ENCODE data around the gene HENMT1.
"Not testable (repeated sequence)": the region's sequence is repeated elsewhere in the genome, so short reads cannot be mapped to it uniquely, and the experiment has no call there.

HENMT1 gene

DNA sequence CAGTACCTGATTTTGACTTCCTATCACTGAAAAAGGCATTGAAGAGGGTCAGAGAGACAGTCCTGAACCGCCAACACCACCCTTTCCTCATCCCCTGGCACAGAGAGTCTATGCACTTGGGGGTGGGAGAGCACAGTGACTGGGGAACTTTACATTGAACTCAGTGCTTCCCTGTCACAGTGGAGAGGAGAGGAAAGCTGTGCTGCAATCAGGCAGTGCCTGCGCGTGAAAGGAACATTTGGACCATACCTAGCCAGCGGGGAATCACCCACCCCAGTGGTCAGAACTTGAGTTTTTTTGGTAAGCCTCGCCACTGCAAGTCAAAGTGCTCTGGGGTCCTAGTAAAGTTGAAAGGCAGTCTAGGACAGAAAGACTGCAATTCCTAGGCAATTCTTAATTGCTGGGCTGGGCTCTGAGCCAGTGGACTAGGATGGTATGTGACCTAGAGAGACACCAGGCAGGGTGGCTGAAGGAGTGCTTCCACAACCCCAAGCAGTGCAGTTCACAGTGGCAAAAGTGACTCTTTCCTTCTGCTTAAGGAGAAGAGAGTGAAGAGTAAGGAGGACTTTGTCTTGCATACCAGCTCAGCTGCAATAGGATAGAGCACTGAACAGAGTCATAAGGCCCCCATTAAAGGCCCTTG lies 9.4 kb upstream of the HENMT1 start:
- no peak for DNase-seq

DNA sequence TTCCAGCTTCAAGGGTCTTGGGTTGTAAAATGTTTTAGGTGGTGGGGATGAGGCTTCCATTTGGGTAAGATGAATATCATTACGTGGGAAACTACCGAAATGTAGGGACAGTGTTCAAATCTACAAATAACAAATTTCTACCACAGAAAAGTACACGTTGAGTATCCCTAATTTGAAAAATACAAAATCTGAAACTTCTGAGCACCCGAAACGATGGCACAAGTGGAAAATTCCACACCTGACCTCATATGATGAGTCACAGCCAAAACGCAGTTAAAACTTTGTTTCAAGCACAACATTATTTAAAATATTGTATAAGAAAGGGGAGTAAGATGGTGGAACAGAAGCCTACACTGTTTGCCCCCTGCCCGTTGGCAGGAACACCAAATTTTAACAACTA lies 8.8 kb upstream of the HENMT1 start:
- DNase-seq, result no peak

DNA sequence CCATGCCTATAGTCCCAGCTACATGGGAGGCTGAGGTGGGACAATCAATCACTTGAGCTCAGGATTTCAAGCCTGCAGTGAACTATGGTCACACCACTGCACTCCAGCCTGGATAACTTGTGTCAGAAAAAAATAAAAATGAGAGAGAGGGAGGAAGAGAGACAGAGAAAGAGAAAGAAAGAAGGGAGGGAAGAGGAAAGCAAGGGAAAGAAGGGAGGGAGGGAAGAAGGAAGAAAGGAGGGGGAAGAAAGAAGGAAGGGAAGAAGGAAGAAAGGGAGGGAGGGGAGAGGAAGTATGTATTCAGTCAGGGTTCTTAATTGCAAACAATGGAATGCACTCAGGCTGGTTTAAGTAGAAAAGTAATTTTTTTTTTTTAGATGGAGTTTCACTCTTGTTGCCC lies 7.9 kb upstream of the HENMT1 start:
- DNase-seq, result no peak

DNA sequence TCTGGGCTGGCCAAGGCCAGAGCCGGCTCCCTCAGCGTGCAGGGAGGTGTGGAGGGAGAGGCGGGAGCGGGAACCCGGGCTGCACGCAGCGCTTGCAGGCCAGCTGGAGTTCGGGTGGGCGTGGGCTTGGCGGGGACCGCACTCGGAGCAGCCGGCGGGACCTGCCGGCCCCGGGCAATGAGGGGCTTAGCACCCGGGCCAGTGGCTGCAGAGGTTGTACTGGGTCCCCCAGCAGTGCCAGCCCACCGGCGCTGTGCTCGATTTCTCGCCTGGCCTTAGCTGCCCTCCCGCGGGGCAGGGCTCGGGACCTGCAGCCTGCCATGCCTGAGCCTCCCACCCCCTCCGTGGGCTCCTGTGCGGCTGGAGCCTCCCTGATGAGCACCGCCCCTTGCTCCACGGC lies 6.5 kb upstream of the HENMT1 start:
- DNase-seq, result not testable (repeated sequence)

DNA sequence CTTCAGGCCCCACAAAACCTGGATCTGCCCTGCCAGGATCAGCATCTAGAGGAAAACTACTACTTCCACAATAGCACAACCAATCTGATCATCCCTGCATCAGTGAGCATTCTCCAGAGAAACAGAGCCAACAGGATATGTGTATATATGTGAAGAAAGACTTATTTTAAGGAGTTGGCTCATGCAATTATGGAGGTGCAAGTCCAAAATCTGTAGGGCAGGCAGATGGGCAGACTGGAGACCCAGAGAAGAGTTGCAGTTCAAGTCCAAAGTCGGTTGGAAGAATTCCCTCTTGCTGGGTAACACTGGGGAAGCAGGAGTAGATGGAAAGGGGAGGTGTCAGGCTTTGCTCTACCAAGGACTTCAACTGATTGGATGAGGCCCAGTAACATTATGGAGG lies 4.9 kb upstream of the HENMT1 start:
- no peak for DNase-seq

DNA sequence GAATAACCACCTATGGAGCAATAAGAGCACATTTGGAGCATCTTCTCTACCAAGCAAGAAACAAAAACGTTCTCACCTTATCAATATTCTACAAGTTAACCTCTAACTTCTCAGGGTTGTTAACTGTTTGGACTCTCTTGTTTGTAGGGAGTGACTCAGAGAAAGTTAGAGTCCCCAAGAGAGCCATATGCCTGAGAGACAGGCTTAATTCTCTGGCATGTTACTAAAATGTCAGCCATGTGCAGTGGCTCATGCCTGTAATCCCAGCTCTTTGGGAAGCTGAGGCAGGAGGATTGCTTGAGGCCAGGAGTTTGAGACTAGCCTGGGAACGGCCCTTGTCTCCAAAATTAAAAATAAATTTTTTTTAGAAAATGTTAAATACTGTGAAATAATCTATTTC lies 4.2 kb upstream of the HENMT1 start:
- DNase-seq, result no peak

DNA sequence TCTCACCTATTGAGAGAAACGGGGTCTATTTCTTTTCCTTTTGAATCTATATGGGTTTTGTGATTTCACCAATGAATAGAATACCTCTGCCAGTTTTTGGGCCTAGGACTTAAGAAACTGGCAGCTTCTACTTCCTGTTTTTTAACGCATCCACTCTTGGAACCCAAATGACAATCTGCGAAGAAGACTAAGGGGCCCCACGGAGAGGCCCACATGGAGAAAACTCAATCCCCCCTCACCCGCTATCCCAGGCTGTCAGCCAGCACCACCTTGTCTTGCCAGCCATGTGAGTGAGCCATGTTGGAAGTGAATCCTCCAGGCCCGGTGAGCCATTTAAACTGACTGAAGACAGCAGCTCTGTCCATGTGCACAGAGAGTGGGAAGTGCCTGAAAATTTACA lies 3.6 kb upstream of the HENMT1 start:
- no peak for DNase-seq

DNA sequence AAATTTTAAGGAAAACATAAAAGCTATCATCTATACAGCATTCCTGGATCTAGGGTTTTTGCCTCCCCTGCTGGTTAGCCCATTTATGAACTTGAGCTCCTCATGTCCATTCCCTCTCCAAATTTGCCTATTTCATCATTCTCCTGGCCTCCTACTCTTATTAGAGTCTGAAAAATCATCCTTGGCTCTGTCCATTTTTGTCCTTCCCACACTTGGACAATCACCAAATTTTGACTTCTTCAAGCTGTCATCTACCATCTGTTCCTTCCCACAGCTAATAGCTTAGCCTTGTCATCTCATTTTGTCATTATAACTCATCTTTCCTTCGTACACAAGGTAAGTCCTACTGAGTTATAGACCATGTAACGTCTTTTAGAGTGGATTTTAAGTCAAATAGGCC lies 2.2 kb upstream of the HENMT1 start:
- DNase-seq, result no peak

DNA sequence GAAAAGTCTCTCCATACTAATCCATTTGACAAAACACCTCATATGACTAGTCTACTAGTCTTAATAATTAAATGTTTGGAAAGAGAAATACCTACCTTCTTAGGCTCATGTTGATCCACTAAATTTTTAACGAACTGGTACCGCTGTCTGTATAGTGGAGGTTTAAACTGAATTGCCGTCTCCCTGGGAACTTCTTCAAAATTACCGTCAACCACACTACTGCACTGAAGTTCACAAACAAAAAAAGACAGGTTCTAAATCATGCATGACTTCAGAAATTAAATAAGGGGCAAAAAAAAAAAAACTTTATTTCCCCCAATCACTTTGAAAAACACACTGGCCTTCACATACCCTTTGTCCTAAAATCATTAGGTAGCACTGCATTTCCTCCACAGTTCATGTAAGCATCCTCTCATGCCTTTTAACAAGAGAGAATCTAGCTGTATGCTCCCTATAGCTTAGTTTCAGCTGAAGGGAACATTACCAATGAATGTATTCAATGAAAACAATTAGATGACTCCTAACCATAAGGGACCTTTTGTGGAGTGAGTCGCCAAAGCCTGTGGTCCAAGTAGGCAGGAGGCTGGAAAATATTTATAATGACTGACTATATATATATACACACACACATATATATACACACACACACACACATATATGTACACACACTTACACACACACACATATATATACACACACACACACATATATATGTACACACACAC lies 3.4 kb downstream of the HENMT1 start:
- DNase-seq, result no peak

DNA sequence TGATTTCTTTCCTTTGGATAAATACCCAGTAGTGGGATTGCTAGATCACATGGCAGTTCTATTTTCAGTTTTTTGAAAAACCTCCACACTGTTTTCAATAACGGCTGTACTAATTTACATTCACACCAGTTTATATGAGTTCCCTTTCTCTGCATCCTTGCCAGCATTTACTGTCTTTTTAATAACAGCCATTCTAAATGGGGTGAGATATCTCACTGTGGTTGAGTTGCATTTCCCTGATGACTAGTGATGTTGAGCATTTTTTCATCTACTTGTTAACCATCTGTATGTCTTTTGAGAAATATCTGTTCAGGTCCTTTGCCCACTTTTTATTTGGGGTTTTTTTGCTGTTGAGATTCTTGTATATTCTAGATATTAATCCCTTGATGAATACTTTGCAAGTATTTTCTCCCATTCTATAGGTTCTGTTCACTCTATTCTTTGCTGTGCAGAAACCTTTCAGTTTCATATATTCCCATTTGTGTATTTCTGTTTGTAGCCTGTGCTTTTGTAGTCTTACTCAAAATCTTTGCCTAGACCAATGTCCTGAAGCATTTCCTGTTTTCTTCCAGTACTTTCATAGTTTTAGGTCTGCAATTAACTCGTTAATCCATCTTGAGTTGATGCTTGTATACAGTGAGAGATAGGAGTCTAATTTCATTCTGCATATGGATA lies 7.3 kb downstream of the HENMT1 start:
- no peak for DNase-seq

DNA sequence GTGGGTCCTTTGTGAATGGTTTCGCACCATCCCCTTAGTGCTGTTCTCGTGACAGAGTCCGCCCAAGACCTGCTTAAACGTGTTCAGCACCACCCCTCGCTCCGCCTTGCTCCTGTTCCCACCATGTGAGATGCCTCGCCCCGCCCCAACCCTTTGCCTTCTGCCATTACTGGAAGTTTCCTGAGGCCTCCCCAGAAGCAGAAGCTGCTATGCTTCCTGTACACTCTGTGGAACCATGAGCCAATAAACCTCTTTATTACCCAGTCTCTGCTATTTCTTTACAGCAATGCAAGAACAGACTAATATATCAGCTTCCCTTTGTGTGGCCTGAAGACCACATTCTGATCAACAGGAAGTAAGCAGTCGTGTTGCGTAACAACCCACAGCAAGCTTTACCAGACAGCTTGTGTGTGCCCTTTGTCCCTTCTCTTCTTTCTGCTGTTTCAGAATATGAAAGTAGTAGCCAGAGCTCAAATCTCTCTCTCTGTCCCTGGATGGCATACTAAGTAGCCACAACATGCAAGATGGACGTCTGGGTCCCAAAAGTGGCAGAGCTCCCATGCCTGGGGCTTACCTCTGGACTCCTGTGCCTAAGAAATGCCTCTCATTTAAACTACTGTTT lies 14.1 kb downstream of the HENMT1 start:
- DNase-seq, result peak; percentile 69

DNA sequence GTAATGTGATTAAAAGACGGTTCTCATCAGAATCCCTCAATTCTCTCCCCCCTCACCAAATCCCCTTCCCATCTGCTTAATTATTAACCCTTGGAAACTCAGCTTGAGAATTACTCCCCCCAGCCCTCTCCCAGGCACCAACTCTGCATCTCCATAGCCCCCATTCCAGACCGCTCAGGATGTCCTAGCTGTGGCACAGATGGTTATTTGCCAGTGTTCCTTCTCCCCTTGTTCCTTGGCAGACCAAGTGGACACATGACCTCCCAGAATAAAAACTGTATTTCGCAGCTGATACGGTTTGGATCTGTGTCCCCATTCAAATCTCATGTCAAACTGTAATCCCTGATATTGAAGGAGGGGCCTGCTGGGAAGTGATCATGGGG lies 14.6 kb downstream of the HENMT1 start:
- no peak for DNase-seq

DNA sequence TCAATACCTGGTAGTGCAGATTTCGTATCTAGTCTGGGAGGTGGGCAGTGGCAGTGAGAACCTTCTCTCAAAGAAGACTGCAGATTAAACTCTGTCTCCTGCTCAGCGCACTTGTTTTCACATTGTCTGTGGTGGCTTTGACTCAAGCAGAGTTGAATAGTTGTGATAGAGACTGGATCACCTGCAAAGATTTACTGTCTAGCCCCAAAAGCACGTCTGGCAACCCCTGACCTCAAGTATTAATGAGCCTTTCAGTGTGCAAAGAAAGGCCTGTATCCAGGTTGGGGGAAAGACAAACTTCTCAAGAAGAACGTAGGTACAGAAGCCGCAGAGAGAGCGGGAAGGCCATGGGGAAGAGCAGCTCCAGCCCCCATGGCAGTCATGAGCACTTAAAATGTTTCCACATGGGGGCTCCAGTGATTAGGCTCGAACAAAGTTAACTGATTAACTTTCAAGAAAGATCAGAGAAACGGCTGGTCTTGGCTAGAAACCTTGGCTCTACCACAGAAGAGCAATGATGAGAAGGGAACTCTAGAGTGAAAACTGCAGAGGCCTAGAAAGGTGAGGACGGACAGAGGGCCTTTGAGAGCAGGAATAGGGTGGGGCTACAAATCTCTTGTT lies 15.2 kb downstream of the HENMT1 start:
- DNase-seq, result no peak

DNA sequence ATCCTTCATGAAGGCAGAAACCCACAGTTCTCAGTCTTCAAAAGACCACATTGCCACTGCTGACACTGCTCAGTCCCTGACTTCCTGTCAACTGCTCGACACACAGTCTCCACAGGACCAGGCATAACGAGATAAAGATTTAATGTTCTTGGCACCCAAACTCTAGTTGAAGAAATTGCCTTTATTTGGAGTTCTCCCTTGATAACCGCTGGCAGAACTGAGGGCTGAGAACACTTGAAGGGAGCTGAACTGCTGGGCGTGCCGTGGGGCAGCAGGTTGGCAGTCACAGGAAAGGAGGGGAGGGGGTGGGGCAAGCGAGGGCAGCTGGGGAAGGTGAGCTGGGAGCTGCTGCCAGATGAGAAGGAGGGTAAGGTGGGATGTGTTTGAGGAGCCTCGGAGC lies 15.9 kb downstream of the HENMT1 start:
- DNase-seq, result no peak

DNA sequence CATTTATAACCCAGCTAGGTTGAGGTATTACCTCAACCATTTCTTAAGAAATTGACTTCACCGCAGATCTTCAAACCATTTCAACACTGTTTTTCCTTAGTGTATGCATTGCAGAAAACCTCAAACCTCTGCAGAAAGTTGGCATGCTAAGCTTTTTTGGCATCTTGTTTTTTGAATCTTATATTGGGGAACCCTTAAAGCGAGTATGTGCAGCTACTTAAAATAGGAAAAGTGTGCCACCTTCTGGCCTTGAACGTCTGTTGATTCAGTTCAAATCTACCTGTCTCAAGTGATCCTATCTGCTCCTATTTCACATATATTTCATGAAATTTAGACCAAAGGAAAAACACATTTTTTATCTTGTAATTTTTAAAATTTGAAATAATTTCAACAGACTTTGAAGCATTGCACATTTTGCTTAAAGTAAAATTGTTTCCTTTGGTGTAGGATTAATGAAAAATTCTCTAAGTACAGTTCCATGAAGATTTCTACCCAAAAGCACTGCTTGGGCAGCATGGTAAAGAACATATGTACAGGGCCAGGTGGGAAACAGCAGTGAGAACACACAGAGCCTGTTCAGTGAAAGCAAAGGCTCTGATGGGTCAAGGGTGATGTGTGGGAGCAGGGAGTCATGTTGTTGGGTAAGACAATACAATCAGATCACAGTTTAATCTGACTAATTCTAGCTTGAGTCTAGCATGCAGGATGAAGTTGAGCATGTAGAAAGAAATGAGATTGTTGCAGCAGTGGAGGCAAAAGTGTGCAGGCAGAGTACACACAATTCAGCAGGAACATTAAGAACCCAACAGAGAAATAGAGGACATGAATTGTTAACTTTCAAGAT lies 17.2 kb downstream of the HENMT1 start:
- peak; percentile 45 for DNase-seq

DNA sequence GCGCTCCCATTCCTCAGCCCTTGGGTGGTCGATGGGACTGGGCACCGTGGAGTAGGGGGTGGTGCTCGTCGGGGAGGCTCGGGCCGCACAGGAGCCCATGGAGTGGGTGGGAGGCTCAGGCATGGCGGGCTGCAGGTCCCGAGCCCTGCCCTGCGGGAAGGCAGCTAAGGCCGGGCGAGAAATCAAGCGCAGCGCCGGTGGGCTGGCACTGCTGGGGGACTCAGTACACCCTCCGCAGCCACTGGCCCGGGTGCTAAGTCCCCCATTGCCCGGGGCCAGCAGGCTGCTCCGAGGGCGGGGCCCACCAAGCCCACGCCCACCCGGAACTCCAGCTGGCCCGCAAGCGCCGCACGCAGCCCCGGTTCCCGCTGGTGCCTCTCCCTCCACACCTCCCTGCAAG lies 20.0 kb downstream of the HENMT1 start:
- DNase-seq, result not testable (repeated sequence)

DNA sequence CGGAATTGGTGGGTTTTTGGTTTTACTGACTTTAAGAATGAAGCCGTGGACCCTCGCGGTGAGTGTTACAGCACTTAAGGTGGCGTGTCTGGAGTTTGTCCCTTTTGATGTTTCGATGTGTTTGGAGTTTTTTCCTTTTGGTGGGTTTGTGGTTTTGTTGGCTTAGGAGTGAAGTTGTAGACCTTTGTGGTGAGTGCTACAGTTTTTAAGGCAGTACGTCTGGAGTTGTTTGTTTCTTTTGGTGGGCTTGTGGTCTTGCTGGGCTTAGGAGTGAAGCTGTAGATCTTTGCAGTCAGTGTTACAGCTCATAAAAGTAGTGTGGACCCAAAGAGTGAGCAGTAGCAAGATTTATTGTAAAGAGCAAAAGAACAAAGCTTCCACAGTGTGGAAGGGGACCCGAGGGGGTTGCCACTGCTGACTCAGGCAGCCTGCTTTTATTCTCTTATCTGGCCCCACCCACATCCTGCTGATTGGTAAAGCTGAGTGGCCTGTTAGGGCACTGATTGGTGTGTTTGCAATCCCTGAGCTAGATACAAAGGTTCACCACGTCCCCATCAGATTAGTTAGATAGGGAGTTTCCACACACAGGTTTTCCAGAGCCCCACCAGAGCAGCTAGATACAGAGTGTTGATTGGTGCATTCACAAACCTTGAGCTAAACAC lies 20.9 kb downstream of the HENMT1 start:
- DNase-seq, result no peak

DNA sequence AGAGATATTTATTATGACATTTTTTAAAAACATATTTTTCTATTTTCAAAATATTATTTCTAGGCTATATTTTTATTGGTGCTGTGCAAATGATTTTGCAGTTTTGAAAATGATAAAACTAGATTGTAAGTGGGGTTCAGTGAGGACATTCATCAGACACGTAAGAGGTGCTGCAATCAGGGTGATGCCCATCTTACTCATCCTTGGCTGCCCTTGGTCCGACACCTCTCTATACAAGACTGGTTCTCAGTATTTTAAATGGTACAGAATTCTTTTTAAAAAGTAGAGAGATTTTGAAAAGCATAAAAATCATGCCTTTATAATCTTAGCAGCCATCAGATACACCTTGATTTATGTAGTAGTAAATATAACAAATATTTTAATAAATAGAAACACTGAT lies 24.0 kb downstream of the HENMT1 start:
- DNase-seq, result no peak

DNA sequence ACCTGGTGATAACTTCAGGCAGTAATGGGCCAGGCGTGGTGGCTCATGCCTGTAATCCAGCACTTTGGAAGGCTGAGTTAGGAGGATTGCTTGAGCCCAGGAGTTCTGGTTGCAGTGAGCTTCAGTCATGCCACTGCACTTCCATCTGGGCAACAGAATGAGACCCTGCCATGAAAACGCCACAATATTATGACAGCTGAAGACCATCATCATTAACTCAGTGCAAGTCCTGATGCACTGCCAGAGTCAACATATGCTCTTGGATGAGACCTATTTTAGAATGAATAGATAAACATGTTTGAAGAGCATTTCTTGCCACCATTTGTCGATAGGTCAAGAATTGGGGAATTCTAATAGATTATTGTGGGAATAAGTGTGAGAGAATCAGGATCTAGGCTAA lies 26.4 kb downstream of the HENMT1 start:
- no peak for DNase-seq

DNA sequence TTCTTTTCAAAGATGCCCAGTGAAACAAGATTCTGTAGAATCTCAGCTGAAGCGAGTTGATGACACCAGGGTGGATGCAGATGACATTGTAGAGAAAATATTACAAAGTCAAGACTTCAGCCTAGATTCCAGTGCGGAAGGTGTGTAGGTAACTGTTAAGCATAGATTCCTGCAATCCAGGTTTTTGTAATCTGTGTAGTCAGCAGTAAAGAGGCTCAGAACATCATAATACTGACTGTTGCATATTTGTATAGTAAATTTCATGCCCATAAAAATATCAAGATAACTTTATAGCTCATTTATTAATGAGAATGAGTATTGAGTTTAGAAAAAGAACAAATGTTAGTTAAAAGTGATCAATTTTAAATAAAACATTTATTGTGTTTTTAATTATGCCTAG lies 32.2 kb downstream of the HENMT1 start:
- DNase-seq, result no peak

DNA sequence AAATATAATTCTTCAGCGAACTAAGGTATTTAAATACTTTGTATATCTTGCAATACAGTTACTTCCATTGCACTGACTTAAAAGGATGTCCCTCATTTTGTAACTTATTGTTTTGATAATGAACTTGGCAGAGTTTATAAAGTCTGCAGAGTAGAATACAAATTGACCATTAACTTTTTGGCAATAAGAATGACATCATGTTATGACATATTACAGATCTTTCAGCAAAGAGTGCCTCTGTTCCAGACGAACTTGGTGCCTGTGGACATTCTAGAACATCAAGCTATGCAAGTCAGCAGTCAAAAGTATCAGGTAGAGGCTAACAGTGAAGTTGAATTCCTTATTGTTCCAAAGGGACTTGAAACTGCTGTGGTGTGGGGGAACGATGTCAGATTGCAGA lies 32.9 kb downstream of the HENMT1 start:
- no peak for DNase-seq

DNA sequence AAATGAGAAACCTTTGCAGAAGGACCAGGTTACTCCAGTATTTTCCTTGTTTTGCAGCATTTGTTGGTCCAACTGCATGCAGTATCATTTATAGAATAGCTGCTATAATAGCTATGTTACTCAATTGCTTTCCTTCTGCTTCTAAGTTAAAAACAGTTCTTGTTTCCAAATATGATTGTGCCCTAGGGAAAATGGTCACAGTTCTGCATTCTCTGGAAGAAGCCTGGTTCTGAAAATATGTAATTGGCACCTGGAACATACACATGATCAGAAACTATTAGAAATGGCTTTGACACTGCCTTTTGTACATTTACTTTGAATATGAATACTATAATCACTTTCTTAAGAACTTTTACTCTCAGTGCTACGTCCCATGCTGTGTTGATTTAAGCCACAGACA lies 33.6 kb downstream of the HENMT1 start:
- no peak for DNase-seq

All from femur (tissue), 1 donor.